ENCODE data around the gene IQSEC3. TPM values are rescaled to one million over a fixed set of nuclear protein-coding genes. Genes with fewer than 3 reads are reported as not detected.

Gene IQSEC3
- total RNA-seq, 1 donor from 2014 or later: not detected

GRCh38 chr12:175250-175649 is 108.7 kb downstream of the IQSEC3 start:
- no peaks in the 10 kb centered on the region for H3K36me3 Mint-ChIP-seq (ENCODE audit: low read depth)

GRCh38 chr12:175759-176158 is 109.2 kb downstream of the IQSEC3 start:
- H3K27ac Mint-ChIP-seq: no peak overlapping the region
- ChIA-PET CTCF (no interaction called here), POLR2A (no interaction called here)
- H3K36me3 Mint-ChIP-seq (ENCODE audit: low read depth): no peaks in the 10 kb centered on the region
- ATAC-seq (ENCODE audit: low read depth) (no peak), DNase-seq (no peak)
- peaks cover 3% of the 10 kb centered on the region for H3K4me1 Mint-ChIP-seq
- H3K4me3 Mint-ChIP-seq: no peak overlapping the region
- H3K9me3 Mint-ChIP-seq: no peaks in the 10 kb centered on the region
- TF ChIP-seq, protein P1, sequence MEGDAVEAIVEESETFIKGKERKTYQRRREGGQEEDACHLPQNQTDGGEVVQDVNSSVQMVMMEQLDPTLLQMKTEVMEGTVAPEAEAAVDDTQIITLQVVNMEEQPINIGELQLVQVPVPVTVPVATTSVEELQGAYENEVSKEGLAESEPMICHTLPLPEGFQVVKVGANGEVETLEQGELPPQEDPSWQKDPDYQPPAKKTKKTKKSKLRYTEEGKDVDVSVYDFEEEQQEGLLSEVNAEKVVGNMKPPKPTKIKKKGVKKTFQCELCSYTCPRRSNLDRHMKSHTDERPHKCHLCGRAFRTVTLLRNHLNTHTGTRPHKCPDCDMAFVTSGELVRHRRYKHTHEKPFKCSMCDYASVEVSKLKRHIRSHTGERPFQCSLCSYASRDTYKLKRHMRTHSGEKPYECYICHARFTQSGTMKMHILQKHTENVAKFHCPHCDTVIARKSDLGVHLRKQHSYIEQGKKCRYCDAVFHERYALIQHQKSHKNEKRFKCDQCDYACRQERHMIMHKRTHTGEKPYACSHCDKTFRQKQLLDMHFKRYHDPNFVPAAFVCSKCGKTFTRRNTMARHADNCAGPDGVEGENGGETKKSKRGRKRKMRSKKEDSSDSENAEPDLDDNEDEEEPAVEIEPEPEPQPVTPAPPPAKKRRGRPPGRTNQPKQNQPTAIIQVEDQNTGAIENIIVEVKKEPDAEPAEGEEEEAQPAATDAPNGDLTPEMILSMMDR (IDR thresholded peaks at IDR 0.05): no peak
- intact Hi-C loops (cut with micrococcal nuclease): no loop called here
- H3K27me3 Mint-ChIP-seq: peaks cover 13% of the 10 kb centered on the region

More at GRCh38 chr12:175250-175649, 108.7 kb downstream of the IQSEC3 start:
- Mint-ChIP-seq H3K9me3 (no peaks in the 10 kb centered on the region), H3K27ac (no peak overlapping the region), H3K4me1 (peaks cover under 1% of the 10 kb centered on the region), H3K4me3 (no peak overlapping the region), H3K27me3 (peaks cover 13% of the 10 kb centered on the region)
- TF ChIP-seq, protein P1 (IDR thresholded peaks at IDR 0.05): no peak
- ATAC-seq (ENCODE audit: low read depth): no peak
- POLR2A ChIA-PET: no interaction called here
- no peak for DNase-seq
- CTCF ChIA-PET: no interaction called here
- intact Hi-C loops (cut with micrococcal nuclease): no loop called here

DNA sequence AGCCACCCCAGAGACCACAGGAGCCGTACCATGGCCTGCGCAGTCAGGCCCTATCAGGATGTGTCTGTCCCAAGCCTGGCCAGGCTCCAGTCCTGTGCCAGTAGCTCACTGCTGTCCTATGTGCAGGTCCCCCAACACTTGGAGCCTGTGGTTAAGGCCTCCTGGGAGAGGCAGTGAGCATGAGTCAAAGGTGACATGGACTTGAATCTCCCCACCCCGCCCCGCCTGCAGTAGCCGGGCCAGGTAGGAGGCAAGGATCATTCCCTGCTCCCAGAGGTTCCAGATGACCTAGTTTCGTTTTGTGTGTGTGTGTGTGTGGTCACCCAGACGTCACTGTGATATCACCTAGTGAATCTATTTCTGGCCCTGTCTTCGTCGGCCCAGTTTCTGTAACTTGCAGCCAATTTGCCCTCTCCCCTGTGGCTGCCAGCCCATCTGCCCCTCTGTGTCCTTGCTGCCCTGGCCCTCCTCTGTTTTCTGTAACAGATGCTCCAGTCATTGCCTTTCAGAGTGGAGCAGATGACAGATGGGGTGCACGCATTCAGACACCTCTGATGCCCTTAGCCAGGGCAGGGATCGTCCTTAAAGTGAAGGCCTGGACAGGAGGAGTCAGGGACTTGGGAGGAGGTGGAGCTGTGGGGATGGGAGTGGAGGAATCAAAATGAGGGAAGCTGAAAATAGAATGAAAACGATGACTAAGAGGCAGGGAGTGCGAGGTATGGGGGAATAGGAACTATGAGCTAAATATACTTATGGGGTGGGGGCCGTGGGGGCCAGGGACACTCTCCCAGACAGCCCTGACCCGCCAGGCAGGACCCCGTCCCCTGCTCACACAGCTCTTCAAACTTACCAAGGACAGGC is 110.0 kb downstream of the IQSEC3 start:
- ATAC-seq (ENCODE audit: low read depth): no peak
- POLR2A ChIA-PET: no interaction called here
- no peak overlapping the region for H3K27ac Mint-ChIP-seq

DNA sequence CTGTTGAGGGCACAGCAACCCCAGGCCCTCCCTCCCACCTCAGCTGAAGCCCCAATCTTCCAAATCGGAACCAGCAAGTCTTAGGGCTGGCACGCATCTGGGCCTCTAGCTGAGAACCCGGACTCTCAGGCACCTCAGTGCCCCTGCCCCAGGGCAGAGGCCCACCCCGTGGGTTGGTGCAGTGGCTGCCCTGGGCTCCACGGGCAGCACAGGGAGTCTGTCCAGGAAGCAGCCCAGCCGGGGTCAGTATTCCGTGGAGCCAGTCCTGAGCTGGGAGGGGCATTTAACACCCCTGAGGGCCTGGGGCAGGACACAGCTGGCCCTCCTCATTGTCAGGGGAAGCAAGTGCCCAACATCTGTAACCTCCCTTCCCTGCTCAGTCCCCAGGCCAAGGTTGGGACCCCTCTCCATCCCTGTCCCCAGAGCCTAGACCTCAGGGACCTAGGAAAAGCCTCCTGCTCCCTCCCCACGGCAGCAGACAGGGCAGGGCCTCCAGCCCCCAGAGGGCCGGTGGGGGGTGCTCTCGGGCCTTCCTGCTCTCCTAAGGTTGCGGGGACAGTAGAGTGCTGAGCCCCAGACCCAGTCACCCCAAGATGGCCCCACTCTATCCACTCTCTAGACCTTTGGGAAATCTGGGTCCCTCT is 110.9 kb downstream of the IQSEC3 start:
- no peak for DNase-seq
- intact Hi-C loops (cut with micrococcal nuclease): no loop called here
- Mint-ChIP-seq H3K9me3 (no peaks in the 10 kb centered on the region), H3K27ac (no peak overlapping the region), H3K27me3 (peaks cover 13% of the 10 kb centered on the region), H3K36me3 (ENCODE audit: low read depth) (no peaks in the 10 kb centered on the region), H3K4me3 (no peak overlapping the region), H3K4me1 (peaks cover 3% of the 10 kb centered on the region)
- ChIA-PET POLR2A (no interaction called here), CTCF (no interaction called here)
- no peak for ATAC-seq (ENCODE audit: low read depth)
- TF ChIP-seq, protein P1 (IDR thresholded peaks at IDR 0.05): no peak

More for the DNA sequence above, 110.0 kb downstream of the IQSEC3 start:
- DNase-seq: no peak
- intact Hi-C loops (cut with micrococcal nuclease): no loop called here
- CTCF ChIA-PET: no interaction called here
- Mint-ChIP-seq H3K36me3 (ENCODE audit: low read depth) (no peaks in the 10 kb centered on the region), H3K27me3 (peaks cover 13% of the 10 kb centered on the region), H3K4me3 (no peak overlapping the region), H3K4me1 (peaks cover 3% of the 10 kb centered on the region), H3K9me3 (no peaks in the 10 kb centered on the region)
- TF ChIP-seq, protein P1 (IDR thresholded peaks at IDR 0.05): no peak

Measured in activated B cell treated with CpG ODN at 0.5 μM for 24 hours (primary cell).